Measurements from ENCODE around the gene TENM4.

DNA sequence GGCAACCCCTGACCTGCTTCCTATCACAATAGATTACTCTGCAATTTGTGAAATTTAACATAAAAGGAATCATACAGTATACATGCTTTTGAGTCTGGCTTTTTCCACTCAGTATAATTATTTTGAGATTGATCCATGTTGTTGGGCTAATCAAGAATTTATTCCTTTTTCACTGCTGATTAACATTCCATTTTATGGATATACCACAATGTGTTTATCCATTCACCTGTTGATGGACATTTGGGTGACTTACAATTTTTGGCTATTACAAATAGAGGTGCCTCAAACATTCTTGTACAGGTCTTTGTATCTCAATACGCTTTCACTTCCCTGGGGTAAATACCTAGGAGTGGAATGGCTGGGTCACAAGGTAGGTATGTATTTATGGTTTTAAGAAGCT, 24.9 kb downstream of the TENM4 start:
- no peak for TF ChIP-seq ELF4 (IDR thresholded peaks at IDR 0.05)
- TF ChIP-seq NFRKB (IDR thresholded peaks at IDR 0.05), result no peak
- no peak for TF ChIP-seq BHLHE40 (IDR thresholded peaks at IDR 0.05; ENCODE audit: borderline replicate concordance)
- TF ChIP-seq TARDBP (IDR thresholded peaks at IDR 0.05), result no peak
- no peak for TF ChIP-seq SP1 (IDR thresholded peaks at IDR 0.05)
- no peak for TF ChIP-seq ZNF384 (IDR thresholded peaks at IDR 0.05)
- no peak for TF ChIP-seq FOXM1 (IDR thresholded peaks at IDR 0.05; ENCODE audit: borderline replicate concordance)
- no peak for TF ChIP-seq SUZ12 (IDR thresholded peaks at IDR 0.05)
- TF ChIP-seq L3MBTL2 (conservative IDR thresholded peaks at IDR 0.05), result no peak
- TF ChIP-seq FOXA1 (IDR thresholded peaks at IDR 0.05), result no peak
- TF ChIP-seq FOXK2 (IDR thresholded peaks at IDR 0.05), result no peak
- TF ChIP-seq ARNT (IDR thresholded peaks at IDR 0.05), result no peak

All from HEK293T (cell line).